SKM-1 treated with dmso at 0.1 percent for 144 hours (cell line): Measurements from ENCODE around the gene HRH4.

Experiments used
- DNase-seq: peaks from one replicate; lab custom pipeline; 2025; ENCODE audit not compliant: unreplicated experiment; lab: John Stamatoyannopoulos, UW

Gene HRH4

GRCh38 chr18:24460388-24460787, at the start of gene HRH4:
Gene HRH4 (plus strand): TSS chr18:24460637. CDS start chr18:24460729, 92 bp downstream.
- DNase-seq, result peak; percentile 47

GRCh38 chr18:24413148-24413547, 47.3 kb upstream of the HRH4 start:
- no peak for DNase-seq

- DNase-seq, result no peak
These were observed 46.0 kb upstream of the HRH4 start for GRCh38 chr18:24414349-24415003.

- DNase-seq, result no peak
These were observed 43.0 kb upstream of the HRH4 start for GRCh38 chr18:24417480-24417879.

- no peak for DNase-seq
These were observed 39.9 kb upstream of the HRH4 start for GRCh38 chr18:24420551-24420950.

GRCh38 chr18:24421831-24422230, 38.6 kb upstream of the HRH4 start:
- no peak for DNase-seq

GRCh38 chr18:24426073-24426397, 34.4 kb upstream of the HRH4 start:
- no peak for DNase-seq

GRCh38 chr18:24426398-24427294, 33.8 kb upstream of the HRH4 start, which contains the start of gene IMPACT:
Gene IMPACT (plus strand): TSS chr18:24426670. CDS start chr18:24426757, 87 bp downstream.
- DNase-seq, result peak; percentile 77

GRCh38 chr18:24427484-24427883, 33.0 kb upstream of the HRH4 start:
- DNase-seq, result no peak

- DNase-seq, result no peak
These were observed 31.7 kb upstream of the HRH4 start for GRCh38 chr18:24428709-24429108.

GRCh38 chr18:24429188-24429587, 31.2 kb upstream of the HRH4 start:
- DNase-seq, result no peak

- DNase-seq, result peak; percentile 76
These were observed 27.8 kb upstream of the HRH4 start for GRCh38 chr18:24432618-24433017.

- DNase-seq, result no peak
These were observed 23.5 kb upstream of the HRH4 start for GRCh38 chr18:24436939-24437338.

GRCh38 chr18:24443870-24444269, 16.6 kb upstream of the HRH4 start:
- DNase-seq, result peak; percentile 67

GRCh38 chr18:24446453-24446852, 14.0 kb upstream of the HRH4 start:
- DNase-seq, result no peak

- DNase-seq, result no peak
These were observed 13.4 kb upstream of the HRH4 start for GRCh38 chr18:24446953-24447538.

- DNase-seq, result no peak
These were observed 12.5 kb upstream of the HRH4 start for GRCh38 chr18:24447961-24448360.

GRCh38 chr18:24456549-24456948, 3.9 kb upstream of the HRH4 start:
- DNase-seq, result no peak

GRCh38 chr18:24459772-24460171, 665 bp upstream of the HRH4 start:
- DNase-seq, result peak; percentile 20

- DNase-seq, result no peak
These were observed 1.6 kb downstream of the HRH4 start for GRCh38 chr18:24461996-24462395.

GRCh38 chr18:24462838-24463775, 2.7 kb downstream of the HRH4 start:
- no peak for DNase-seq
